ENCODE results near the gene ROPN1. TPM values are rescaled to one million over a fixed set of nuclear protein-coding genes. Genes with fewer than 3 reads are reported as not detected.
"Not testable (repeated sequence)": the region's sequence is repeated elsewhere in the genome, so short reads cannot be mapped to it uniquely, and the experiment has no call there.

Gene ROPN1
- total and polyA plus RNA-seq, 9 donors, result 0.08 to 0.16 (median 0.13) TPM; not detected in 6

DNA sequence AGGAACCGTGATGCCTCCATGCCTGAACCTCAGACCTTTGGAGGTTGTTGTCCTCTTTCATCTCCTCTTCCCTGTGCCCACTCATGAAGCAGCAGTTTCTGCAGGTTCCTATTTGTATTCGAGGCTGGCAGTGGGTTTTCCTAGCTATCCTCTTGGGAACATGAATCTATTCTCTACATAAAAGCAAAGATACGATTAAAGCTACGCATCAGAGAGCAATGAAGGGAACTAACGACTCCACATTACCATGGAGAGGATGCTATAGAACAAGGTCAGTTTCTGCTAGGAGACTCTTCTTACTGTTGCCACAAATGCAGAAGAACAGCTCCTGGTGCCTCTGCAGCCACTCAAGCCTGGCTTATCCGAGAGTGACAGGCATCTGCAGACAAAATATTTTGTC is 9.4 kb upstream of the ROPN1 start:
- WGBS (ENCODE audit: insufficient coverage), result 58% methylated on average over 2 of the region's 6 CpGs
- not testable (repeated sequence) for H3K4me3 ChIP-seq (ENCODE audit: low read length); H3K27me3 ChIP-seq (ENCODE audit: control insufficient read depth, insufficient read depth, low read length); DNase-seq; H3K4me1 ChIP-seq (ENCODE audit: control insufficient read depth, insufficient read depth, low read length); H3K27ac ChIP-seq (ENCODE audit: low read length); H3K9me3 ChIP-seq (replicated peaks; ENCODE audit: control insufficient read depth, low read depth, low read length); H3K36me3 ChIP-seq (ENCODE audit: control insufficient read depth, insufficient read depth, low read length)

- H3K27ac ChIP-seq (ENCODE audit: low read length), result no peak overlapping the region
- H3K4me1 ChIP-seq (ENCODE audit: control insufficient read depth, insufficient read depth, low read length), result no peaks in the 10 kb centered on the region
- WGBS (ENCODE audit: insufficient coverage), result 50% methylated on average over 1 of the region's 2 CpGs
- no peak for DNase-seq
- H3K36me3 ChIP-seq (ENCODE audit: control insufficient read depth, insufficient read depth, low read length), result no peaks in the 10 kb centered on the region
- peaks cover 4% of the 10 kb centered on the region for H3K27me3 ChIP-seq (ENCODE audit: control insufficient read depth, insufficient read depth, low read length)
- H3K4me3 ChIP-seq (ENCODE audit: low read length), result no peak overlapping the region
- H3K9me3 ChIP-seq (replicated peaks; ENCODE audit: control insufficient read depth, low read depth, low read length), result peaks cover 5% of the 10 kb centered on the region
Measured at GRCh38 chr3:123997543-123997942, 5.6 kb upstream of the ROPN1 start.

DNA sequence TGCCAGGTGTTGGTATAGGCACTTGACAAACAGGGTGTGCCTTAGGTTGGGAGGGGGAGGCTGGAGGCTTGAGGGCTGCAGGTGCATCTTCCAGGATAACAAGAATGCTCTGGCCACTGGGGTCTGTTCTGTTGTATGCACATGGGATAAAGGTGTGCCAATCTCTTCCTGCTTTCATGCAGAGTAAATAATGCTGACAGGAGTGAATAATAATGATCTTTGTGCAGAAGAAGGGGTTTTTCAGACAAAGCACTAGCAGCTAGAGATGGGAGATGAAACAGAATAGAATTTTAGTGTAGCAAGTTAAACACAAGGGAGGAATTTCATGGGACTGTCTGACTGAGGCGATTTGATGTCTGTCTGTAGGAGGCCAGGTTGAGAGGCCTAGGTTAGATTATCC is 1.9 kb upstream of the ROPN1 start:
- no peak for DNase-seq
- H3K4me1 ChIP-seq (ENCODE audit: control insufficient read depth, insufficient read depth, low read length), result no peaks in the 10 kb centered on the region
- peaks cover 5% of the 10 kb centered on the region for H3K9me3 ChIP-seq (replicated peaks; ENCODE audit: control insufficient read depth, low read depth, low read length)
- H3K27me3 ChIP-seq (ENCODE audit: control insufficient read depth, insufficient read depth, low read length), result peaks cover 7% of the 10 kb centered on the region
- no peak overlapping the region for H3K27ac ChIP-seq (ENCODE audit: low read length)
- no peaks in the 10 kb centered on the region for H3K36me3 ChIP-seq (ENCODE audit: control insufficient read depth, insufficient read depth, low read length)
- WGBS (ENCODE audit: insufficient coverage), result no CpG with 5 or more reads among the region's 1 CpG
- H3K4me3 ChIP-seq (ENCODE audit: low read length), result no peak overlapping the region

DNA sequence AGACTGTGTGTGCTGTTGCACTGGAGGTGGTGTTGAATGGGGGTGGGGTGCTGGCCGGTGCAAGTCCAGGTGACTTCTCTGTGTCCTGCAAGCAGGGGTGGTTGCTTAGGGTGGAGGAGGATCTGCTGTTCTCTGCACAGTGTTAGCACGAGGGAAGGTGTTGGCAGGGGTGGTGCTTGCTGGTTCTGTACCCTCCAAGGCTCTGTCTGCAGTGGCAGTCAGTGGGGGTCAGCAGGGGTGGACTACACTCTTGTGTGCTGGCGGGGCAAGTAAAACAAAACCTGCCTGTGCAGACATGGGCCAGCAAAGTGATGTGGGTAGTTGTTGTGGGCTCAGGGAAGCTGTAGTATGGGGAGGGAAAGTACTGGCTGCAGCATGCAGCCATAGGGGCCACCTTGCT is 5.5 kb downstream of the ROPN1 start:
- 73% methylated on average over 2 of the region's 3 CpGs for WGBS (ENCODE audit: insufficient coverage)
- Histone ChIP-seq H3K27ac (ENCODE audit: low read length) (no peak overlapping the region), H3K4me1 (ENCODE audit: control insufficient read depth, insufficient read depth, low read length) (no peaks in the 10 kb centered on the region), H3K27me3 (ENCODE audit: control insufficient read depth, insufficient read depth, low read length) (peaks cover 15% of the 10 kb centered on the region), H3K9me3 (replicated peaks; ENCODE audit: control insufficient read depth, low read depth, low read length) (no peaks in the 10 kb centered on the region), H3K36me3 (ENCODE audit: control insufficient read depth, insufficient read depth, low read length) (no peaks in the 10 kb centered on the region), H3K4me3 (ENCODE audit: low read length) (no peak overlapping the region)
- DNase-seq, result no peak

DNA sequence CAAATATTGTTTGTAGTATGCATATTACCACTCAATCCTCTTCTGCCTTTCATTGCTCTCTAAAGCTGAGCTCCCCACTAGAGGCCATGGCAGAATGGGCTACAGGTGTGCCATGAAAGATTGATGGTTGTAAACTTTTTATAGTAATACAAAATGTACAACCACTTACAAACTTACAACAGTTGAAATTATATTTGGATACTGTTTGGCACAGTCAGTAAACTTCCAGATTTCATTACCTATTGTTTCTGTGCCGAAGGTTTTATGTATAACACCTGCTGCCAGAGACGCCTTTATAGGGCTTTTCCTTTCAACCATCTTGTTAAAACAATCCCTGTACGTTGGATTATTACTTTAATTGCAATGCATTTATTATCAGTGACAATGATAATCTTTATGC is 7.0 kb downstream of the ROPN1 start:
- Histone ChIP-seq H3K36me3 (ENCODE audit: control insufficient read depth, insufficient read depth, low read length) (no peaks in the 10 kb centered on the region), H3K4me1 (ENCODE audit: control insufficient read depth, insufficient read depth, low read length) (no peaks in the 10 kb centered on the region), H3K27ac (ENCODE audit: low read length) (no peak overlapping the region), H3K27me3 (ENCODE audit: control insufficient read depth, insufficient read depth, low read length) (peaks cover 24% of the 10 kb centered on the region), H3K4me3 (ENCODE audit: low read length) (no peak overlapping the region), H3K9me3 (replicated peaks; ENCODE audit: control insufficient read depth, low read depth, low read length) (no peaks in the 10 kb centered on the region)
- WGBS (ENCODE audit: insufficient coverage), result no CpG with 5 or more reads among the region's 3 CpGs
- DNase-seq, result no peak

DNA sequence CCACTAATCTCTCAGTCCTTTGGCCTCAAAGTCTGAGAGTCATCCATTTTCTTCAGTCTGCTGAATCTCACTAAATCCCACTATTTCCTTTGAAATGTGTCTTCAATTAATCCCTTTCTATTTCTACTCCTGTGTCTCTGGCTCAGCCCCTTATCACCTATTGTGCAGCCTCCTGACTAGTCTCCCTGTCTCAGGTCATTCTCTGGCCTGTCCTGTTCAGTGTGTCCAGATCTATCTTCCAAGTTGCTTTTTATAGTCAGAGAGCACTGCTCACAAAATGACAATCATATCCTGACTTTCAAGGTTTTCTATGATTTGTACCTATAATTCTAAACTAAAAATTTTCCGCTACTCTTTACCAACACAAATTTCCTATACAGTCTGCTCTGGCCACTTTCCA is 7.6 kb downstream of the ROPN1 start:
- H3K4me3 ChIP-seq (ENCODE audit: low read length), result no peak overlapping the region
- H3K9me3 ChIP-seq (replicated peaks; ENCODE audit: control insufficient read depth, low read depth, low read length), result no peaks in the 10 kb centered on the region
- WGBS (ENCODE audit: insufficient coverage), result no CpG with 5 or more reads among the region's 1 CpG
- no peaks in the 10 kb centered on the region for H3K4me1 ChIP-seq (ENCODE audit: control insufficient read depth, insufficient read depth, low read length)
- H3K36me3 ChIP-seq (ENCODE audit: control insufficient read depth, insufficient read depth, low read length), result no peaks in the 10 kb centered on the region
- H3K27ac ChIP-seq (ENCODE audit: low read length), result no peak overlapping the region
- DNase-seq, result no peak
- H3K27me3 ChIP-seq (ENCODE audit: control insufficient read depth, insufficient read depth, low read length), result peaks cover 21% of the 10 kb centered on the region

- H3K27ac ChIP-seq (ENCODE audit: low read length); H3K4me1 ChIP-seq (ENCODE audit: control insufficient read depth, insufficient read depth, low read length); H3K4me3 ChIP-seq (ENCODE audit: low read length); H3K36me3 ChIP-seq (ENCODE audit: control insufficient read depth, insufficient read depth, low read length); H3K9me3 ChIP-seq (replicated peaks; ENCODE audit: control insufficient read depth, low read depth, low read length); DNase-seq: not testable (repeated sequence)
- 85% methylated on average over 1 of the region's 4 CpGs for WGBS (ENCODE audit: insufficient coverage)
- peaks cover 11% of the 10 kb centered on the region for H3K27me3 ChIP-seq (ENCODE audit: control insufficient read depth, insufficient read depth, low read length)
Measured at GRCh38 chr3:123981317-123981716, 10.6 kb downstream of the ROPN1 start.

DNA sequence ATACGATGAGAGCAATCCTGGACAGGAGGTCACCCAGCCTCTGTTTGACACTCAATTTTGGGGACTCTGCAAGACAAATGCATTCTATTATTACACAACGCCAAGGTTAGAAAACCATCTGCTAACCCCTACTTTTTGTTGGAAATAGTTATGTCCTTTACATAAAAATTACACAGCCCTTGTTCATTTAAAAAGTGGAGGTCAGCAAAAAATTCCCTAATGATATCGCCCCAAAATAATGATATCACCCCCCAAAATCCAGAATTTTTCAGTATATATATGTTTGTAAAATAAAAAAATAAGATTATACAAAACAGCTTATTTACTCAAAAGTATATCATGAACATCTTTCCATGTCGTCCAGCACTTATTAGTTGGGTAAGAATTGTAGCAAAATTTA is 11.4 kb downstream of the ROPN1 start:
- no peaks in the 10 kb centered on the region for H3K4me1 ChIP-seq (ENCODE audit: control insufficient read depth, insufficient read depth, low read length)

GRCh38 chr3:123979525-123980501 is 12.1 kb downstream of the ROPN1 start:
- WGBS (ENCODE audit: insufficient coverage), result 9% methylated on average over 14 of the region's 29 CpGs

More for the DNA sequence above, 11.4 kb downstream of the ROPN1 start:
- 60% methylated on average over 1 of the region's 4 CpGs for WGBS (ENCODE audit: insufficient coverage)
- peaks cover 10% of the 10 kb centered on the region for H3K27me3 ChIP-seq (ENCODE audit: control insufficient read depth, insufficient read depth, low read length)
- DNase-seq, result no peak
- no peaks in the 10 kb centered on the region for H3K9me3 ChIP-seq (replicated peaks; ENCODE audit: control insufficient read depth, low read depth, low read length)
- no peak overlapping the region for H3K27ac ChIP-seq (ENCODE audit: low read length)
- H3K36me3 ChIP-seq (ENCODE audit: control insufficient read depth, insufficient read depth, low read length), result no peaks in the 10 kb centered on the region
- no peak overlapping the region for H3K4me3 ChIP-seq (ENCODE audit: low read length)

DNA sequence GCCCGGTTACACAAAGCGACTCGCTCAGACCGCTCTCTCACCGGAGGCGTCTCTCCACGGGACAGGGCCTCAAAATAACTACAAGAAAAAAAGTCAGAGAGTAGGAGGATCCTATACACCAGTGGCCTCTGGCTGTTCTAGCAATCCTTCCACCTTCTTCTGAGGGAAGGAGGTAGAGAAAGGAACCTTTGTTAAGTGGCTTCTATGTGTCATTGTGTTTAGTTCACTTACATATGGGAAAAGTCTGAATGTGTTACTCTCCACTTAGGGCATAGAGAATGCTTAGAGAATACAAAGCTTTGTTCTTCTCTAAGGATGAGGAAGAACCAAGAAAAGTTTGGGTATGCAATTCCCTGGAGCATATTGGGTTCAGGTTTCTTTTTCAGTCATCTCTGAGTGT is 15.0 kb downstream of the ROPN1 start:
- not testable (repeated sequence) for H3K36me3 ChIP-seq (ENCODE audit: control insufficient read depth, insufficient read depth, low read length); DNase-seq; H3K4me1 ChIP-seq (ENCODE audit: control insufficient read depth, insufficient read depth, low read length); H3K27ac ChIP-seq (ENCODE audit: low read length); H3K4me3 ChIP-seq (ENCODE audit: low read length); H3K9me3 ChIP-seq (replicated peaks; ENCODE audit: control insufficient read depth, low read depth, low read length)
- WGBS (ENCODE audit: insufficient coverage), result no CpG with 5 or more reads among the region's 7 CpGs
- H3K27me3 ChIP-seq (ENCODE audit: control insufficient read depth, insufficient read depth, low read length), result peaks cover 12% of the 10 kb centered on the region

More at GRCh38 chr3:123979525-123980501, 12.1 kb downstream of the ROPN1 start:
- DNase-seq, result peak; percentile 48
- H3K9me3 ChIP-seq (replicated peaks; ENCODE audit: control insufficient read depth, low read depth, low read length); H3K36me3 ChIP-seq (ENCODE audit: control insufficient read depth, insufficient read depth, low read length); H3K27me3 ChIP-seq (ENCODE audit: control insufficient read depth, insufficient read depth, low read length); H3K4me1 ChIP-seq (ENCODE audit: control insufficient read depth, insufficient read depth, low read length); H3K27ac ChIP-seq (ENCODE audit: low read length): not testable (repeated sequence)
- H3K4me3 ChIP-seq (ENCODE audit: low read length), result peak overlapping the region; percentile 7
